Liver (tissue), 9 donors: Measurements from ENCODE around the gene SLC22A5. TPM values are rescaled to one million over a fixed set of nuclear protein-coding genes. Genes with fewer than 3 reads are reported as not detected.

Experiments
- DNase-seq: peaks from one replicate; pipeline ENCODE4 v3.0.0-alpha.2; 2017; ENCODE audit warnings: low spot score
- H3K27ac ChIP-seq, 2 donors: one replicate each; pipeline ENCODE4 v1.7.0; 2013; ENCODE audit warnings: inconsistent platforms in 2 of 2, low read length in 2 of 2, control low read depth in 1 of 2, low read depth in 1 of 2, mild to moderate bottlenecking in 1 of 2
- H3K27me3 ChIP-seq, 4 donors: one replicate each; pipeline versions ENCODE4 v1.6.1 to v1.7.0; 2013; ENCODE audit warnings: low read length in 3 of 4, inconsistent platforms in 1 of 4, mild to moderate bottlenecking in 1 of 4, moderate library complexity in 1 of 4; ENCODE audit not compliant: control insufficient read depth in 4 of 4, insufficient read depth in 4 of 4
- H3K36me3 ChIP-seq, 4 donors: one replicate each; pipeline versions ENCODE4 v1.6.1 to v1.7.0; 2013; ENCODE audit warnings: low read length in 3 of 4, mild to moderate bottlenecking in 3 of 4, low read depth in 1 of 4, moderate library complexity in 1 of 4; ENCODE audit not compliant: control insufficient read depth in 4 of 4, insufficient read depth in 3 of 4
- H3K4me1 ChIP-seq, 4 donors: one replicate each; pipeline versions ENCODE4 v1.6.1 to v1.7.0; 2013; ENCODE audit warnings: low read length in 3 of 4, mild to moderate bottlenecking in 3 of 4, moderate library complexity in 1 of 4; ENCODE audit not compliant: control insufficient read depth in 4 of 4, insufficient read depth in 4 of 4
- H3K4me3 ChIP-seq, 3 donors: one replicate each; pipeline versions ENCODE4 v1.6.1 to v1.7.0; 2013; ENCODE audit warnings: low read length in 3 of 3, control low read depth in 1 of 3, low read depth in 1 of 3, mild to moderate bottlenecking in 1 of 3
- H3K9ac ChIP-seq, 2 donors: one replicate each; pipeline ENCODE4 v1.7.0; 2013; ENCODE audit warnings: low read length in 2 of 2, mild to moderate bottlenecking in 2 of 2, moderate library complexity in 2 of 2, control low read depth in 1 of 2, low read depth in 1 of 2
- H3K9me3 ChIP-seq, 4 donors: one replicate each; pipeline versions ENCODE4 v1.6.1 to v1.7.0; 2013; ENCODE audit warnings: low read length in 3 of 4; ENCODE audit not compliant: control insufficient read depth in 4 of 4
- CTCF ChIP-seq: fragments of 150-350 bp; IDR thresholded peaks from 2 replicates; pipeline ENCODE4 v1.5.1; 2017; ENCODE audit warnings: improper control_type of control experiment, low read depth, low read length; ENCODE audit not compliant: missing input control
- EGR1 ChIP-seq, 2 donors: IDR thresholded peaks; 2 replicates each; pipeline ENCODE4 v1.6.1; 2016 to 2018; ENCODE audit warnings: antibody characterized with exemption in 2 of 2, low read depth in 2 of 2
- FOXA1 ChIP-seq: IDR thresholded peaks from 2 replicates; pipeline ENCODE4 v1.6.1; 2016; ENCODE audit warnings: antibody characterized with exemption
- FOXA2 ChIP-seq: IDR thresholded peaks from 2 replicates; pipeline ENCODE4 v1.6.1; 2016; ENCODE audit warnings: antibody characterized with exemption
- GABPA ChIP-seq, 2 donors: IDR thresholded peaks in 1 of 2; conservative IDR thresholded peaks in 1 of 2; 2 replicates each; pipeline ENCODE4 v1.6.1; 2016; ENCODE audit warnings: antibody characterized with exemption in 2 of 2, mild to moderate bottlenecking in 1 of 2, moderate library complexity in 1 of 2
- HNF4A ChIP-seq, 2 donors: conservative IDR thresholded peaks; 2 replicates each; pipeline ENCODE4 v1.6.1; 2016; ENCODE audit warnings: antibody characterized with exemption in 2 of 2, mild to moderate bottlenecking in 2 of 2
- HNF4G ChIP-seq: IDR thresholded peaks from 2 replicates; pipeline ENCODE4 v1.6.1; 2016; ENCODE audit warnings: antibody characterized with exemption
- JUND ChIP-seq, 2 donors: IDR thresholded peaks; 2 replicates each; pipeline ENCODE4 v1.6.1; 2016; ENCODE audit warnings: antibody characterized with exemption in 2 of 2
- NR2F2 ChIP-seq: IDR thresholded peaks from 2 replicates; pipeline ENCODE4 v1.6.1; 2016; ENCODE audit warnings: antibody characterized with exemption
- RAD21 ChIP-seq, 2 donors: IDR thresholded peaks; 2 replicates each; pipeline ENCODE4 v1.6.1; 2016; ENCODE audit warnings: antibody characterized with exemption in 2 of 2, mild to moderate bottlenecking in 2 of 2
- RXRA ChIP-seq, 2 donors: IDR thresholded peaks; 2 replicates each; pipeline ENCODE4 v1.6.1; 2017 to 2018; ENCODE audit warnings: antibody characterized with exemption in 2 of 2, mild to moderate bottlenecking in 1 of 2
- SP1 ChIP-seq: IDR thresholded peaks from 2 replicates; pipeline ENCODE4 v1.6.1; 2018; ENCODE audit warnings: antibody characterized with exemption, mild to moderate bottlenecking
- YY1 ChIP-seq: IDR thresholded peaks from 2 replicates; pipeline ENCODE4 v1.6.1; 2016; ENCODE audit warnings: antibody characterized with exemption, mild to moderate bottlenecking
- ZBTB33 ChIP-seq: IDR thresholded peaks from 2 replicates; pipeline ENCODE4 v1.6.1; 2016; ENCODE audit warnings: antibody characterized with exemption
- WGBS: extraction: QIAGEN DNeasy Blood & Tissue Kit; methylation state at CpG from one replicate; pipeline ENCODE4 v1.1.7; 2013; 5-methylcytosine and 5-hydroxymethylcytosine counted together
- polyA plus RNA-seq, 2 donors: library from polyadenylated mRNA; stranded (reverse) in 1 of 2; unstranded in 1 of 2; fragments of 200-250 nt in 1 of 2; fragments of >200 nt in 1 of 2; fragmentation: Nextera tagmentation in 1 of 2; extraction: Ambion mirVana in 1 of 2; gene quantifications; one replicate each; pipeline versions ENCODE4 v1.2.1 to v1.2.3, GENCODE V29; 2013 to 2015
- total RNA-seq, 2 donors: library from RNA; depleted of rRNA; stranded (reverse); fragments of >200 nt; gene quantifications; one replicate each; pipeline ENCODE4 v1.2.3, GENCODE V29; 2014
- TF ChIP-seq, protein P1 (sequence below): IDR thresholded peaks from 2 replicates; pipeline ENCODE4 v1.6.1; 2016; ENCODE audit warnings: antibody characterized with exemption, mild to moderate bottlenecking
- TF ChIP-seq, protein P2 (sequence below): IDR thresholded peaks from 2 replicates; pipeline ENCODE4 v1.6.1; 2016; ENCODE audit warnings: antibody characterized with exemption
- TF ChIP-seq, protein P3 (sequence below): IDR thresholded peaks from 2 replicates; pipeline ENCODE4 v1.6.1; 2016; ENCODE audit warnings: antibody characterized with exemption
- donor health status: healthy.
- donor health status: healthy.
- donor health status: healthy.
- donor health status: healthy.
- donor health status: healthy.

SLC22A5 gene
- total and polyA plus RNA-seq, 4 donors, result 3.4 to 12.7 (median 8.5) TPM

DNA sequence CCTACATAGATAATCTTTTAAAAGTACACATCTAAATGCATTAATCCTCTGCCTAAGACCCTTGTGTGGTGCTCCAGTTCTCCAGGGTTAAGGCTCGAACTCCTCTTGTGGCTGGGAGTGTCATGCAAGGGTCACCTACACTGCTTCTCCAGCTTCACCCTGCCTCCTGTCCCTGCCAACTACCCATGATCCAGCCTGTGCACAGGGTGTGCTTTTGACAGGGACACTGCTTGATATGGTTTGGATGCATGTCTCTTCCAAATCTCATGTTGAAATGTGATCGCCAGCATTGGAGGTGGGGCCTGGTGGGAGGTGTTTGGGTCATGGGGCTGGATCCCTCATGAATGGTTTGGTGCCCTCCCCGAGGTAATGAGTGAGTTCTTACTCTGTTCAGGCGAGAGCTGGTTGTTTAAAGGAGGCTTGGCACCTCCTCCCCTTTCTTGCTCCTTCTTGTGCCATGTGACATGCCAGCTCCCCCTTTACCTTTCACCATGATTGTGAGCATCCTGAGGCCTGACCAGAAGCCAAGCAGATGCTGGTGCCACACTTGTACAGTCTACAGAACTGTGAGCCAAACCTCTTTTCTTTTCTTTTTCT lies 48.5 kb downstream of the SLC22A5 start:
- H3K36me3 ChIP-seq, result no peaks in the 10 kb centered on the region
- peak overlapping the region; percentile 62 to 73 for H3K27ac ChIP-seq
- no peaks in the 10 kb centered on the region for H3K27me3 ChIP-seq
- DNase-seq, result no peak
- TF ChIP-seq, protein P1, sequence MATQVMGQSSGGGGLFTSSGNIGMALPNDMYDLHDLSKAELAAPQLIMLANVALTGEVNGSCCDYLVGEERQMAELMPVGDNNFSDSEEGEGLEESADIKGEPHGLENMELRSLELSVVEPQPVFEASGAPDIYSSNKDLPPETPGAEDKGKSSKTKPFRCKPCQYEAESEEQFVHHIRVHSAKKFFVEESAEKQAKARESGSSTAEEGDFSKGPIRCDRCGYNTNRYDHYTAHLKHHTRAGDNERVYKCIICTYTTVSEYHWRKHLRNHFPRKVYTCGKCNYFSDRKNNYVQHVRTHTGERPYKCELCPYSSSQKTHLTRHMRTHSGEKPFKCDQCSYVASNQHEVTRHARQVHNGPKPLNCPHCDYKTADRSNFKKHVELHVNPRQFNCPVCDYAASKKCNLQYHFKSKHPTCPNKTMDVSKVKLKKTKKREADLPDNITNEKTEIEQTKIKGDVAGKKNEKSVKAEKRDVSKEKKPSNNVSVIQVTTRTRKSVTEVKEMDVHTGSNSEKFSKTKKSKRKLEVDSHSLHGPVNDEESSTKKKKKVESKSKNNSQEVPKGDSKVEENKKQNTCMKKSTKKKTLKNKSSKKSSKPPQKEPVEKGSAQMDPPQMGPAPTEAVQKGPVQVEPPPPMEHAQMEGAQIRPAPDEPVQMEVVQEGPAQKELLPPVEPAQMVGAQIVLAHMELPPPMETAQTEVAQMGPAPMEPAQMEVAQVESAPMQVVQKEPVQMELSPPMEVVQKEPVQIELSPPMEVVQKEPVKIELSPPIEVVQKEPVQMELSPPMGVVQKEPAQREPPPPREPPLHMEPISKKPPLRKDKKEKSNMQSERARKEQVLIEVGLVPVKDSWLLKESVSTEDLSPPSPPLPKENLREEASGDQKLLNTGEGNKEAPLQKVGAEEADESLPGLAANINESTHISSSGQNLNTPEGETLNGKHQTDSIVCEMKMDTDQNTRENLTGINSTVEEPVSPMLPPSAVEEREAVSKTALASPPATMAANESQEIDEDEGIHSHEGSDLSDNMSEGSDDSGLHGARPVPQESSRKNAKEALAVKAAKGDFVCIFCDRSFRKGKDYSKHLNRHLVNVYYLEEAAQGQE, result no peak
- TF ChIP-seq JUND (IDR thresholded peaks at IDR 0.05) (no peak), SP1 (peak; percentile 29), YY1 (no peak), RAD21 (IDR thresholded peaks at IDR 0.05) (peak in 1 of 2 donors; percentile 11), HNF4A (conservative IDR thresholded peaks at IDR 0.05) (peak in 1 of 2 donors; percentile 5), RXRA (IDR thresholded peaks at IDR 0.05) (peak in 1 of 2 donors; percentile 5)
- TF ChIP-seq, protein P2, sequence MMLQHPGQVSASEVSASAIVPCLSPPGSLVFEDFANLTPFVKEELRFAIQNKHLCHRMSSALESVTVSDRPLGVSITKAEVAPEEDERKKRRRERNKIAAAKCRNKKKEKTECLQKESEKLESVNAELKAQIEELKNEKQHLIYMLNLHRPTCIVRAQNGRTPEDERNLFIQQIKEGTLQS, result no peak
- H3K4me1 ChIP-seq, result peaks cover 18 to 88% (median 65%) of the 10 kb centered on the region in 4 donors
- H3K9me3 ChIP-seq, result no peaks in the 10 kb centered on the region
- H3K4me3 ChIP-seq, result no peak overlapping the region
- H3K9ac ChIP-seq, result no peak overlapping the region
- WGBS, result 69% methylated on average over 4 of the region's 4 CpGs

DNA sequence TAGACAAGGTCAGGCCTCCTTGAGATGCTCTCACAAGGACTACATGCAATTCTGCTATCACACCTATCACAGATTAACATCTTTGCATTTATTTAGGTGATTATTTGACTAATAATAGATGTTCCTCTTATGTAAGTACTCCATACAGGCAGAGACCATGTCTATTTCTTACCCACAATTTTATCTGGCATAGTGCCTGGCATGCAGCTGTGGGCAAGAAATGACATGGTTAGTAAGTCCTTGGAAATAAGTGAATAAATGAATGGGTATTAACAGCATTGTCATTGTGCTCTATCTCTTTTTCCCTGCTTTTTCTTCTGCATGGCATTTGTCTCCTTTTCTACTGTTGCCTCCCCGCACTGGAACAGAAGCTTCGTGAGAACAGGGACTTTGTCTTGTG lies 49.4 kb downstream of the SLC22A5 start:
- H3K36me3 ChIP-seq, result peaks cover 0 to 3% (median 0%) of the 10 kb centered on the region in 4 donors
- peak overlapping the region in 1 of 2 donors; percentile 7 for H3K27ac ChIP-seq
- TF ChIP-seq SP1 (no peak), FOXA1 (no peak), FOXA2 (no peak)
- no peaks in the 10 kb centered on the region for H3K27me3 ChIP-seq
- H3K4me1 ChIP-seq, result peaks cover 23 to 90% (median 64%) of the 10 kb centered on the region in 4 donors
- WGBS, result 62% methylated on average over 2 of the region's 2 CpGs
- no peak for DNase-seq
- no peaks in the 10 kb centered on the region for H3K9me3 ChIP-seq
- no peak overlapping the region for H3K4me3 ChIP-seq
- no peak overlapping the region for H3K9ac ChIP-seq

DNA sequence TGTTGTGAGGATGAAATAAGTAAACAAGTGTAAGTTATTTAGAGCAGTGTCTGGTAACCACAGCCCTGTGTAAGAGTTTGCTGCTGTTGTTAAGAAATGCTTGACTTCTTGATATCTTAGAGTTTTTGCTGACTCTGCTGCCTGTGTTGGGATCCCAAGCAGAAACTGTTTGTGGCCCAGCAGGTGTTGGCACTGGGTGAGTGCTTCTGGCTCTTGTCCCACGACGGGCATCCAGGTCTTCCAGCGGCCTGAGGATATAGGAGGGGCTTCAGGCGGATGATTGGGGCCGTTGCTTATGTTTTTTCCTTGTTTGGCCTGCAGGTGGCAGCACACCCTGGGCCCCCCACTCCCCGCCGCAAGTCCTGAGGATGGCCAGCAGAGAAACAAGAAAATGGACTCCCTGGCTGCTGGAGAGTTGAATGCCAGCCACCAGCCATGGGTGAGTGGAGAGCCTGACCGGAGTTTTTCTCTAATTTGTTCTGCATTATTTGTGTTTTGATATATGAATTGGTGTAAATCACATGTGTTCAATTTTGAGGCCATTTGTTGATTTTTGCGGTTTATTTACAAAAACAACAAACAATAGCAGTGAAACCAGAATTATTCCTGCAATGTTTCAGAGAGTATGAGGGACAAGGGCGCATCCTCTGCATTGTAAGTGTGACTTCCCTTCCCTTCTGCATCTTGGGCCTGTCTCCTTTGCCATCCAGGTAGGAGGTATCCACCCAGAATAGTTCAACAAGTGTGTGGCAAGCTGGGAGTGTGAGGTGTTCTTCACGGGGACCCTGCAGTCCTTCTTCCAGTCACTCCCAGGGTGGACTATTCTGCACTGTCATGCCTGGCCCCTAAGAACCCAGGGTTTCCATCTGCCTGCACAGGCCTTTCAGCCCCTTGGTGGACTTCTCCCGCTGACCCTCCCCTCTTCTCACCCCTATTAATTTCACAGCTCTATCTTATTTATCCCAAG lies 50.3 kb downstream of the SLC22A5 start:
- no peaks in the 10 kb centered on the region for H3K27me3 ChIP-seq
- DNase-seq, result peak; percentile 81
- H3K4me1 ChIP-seq, result peaks cover 26 to 82% (median 63%) of the 10 kb centered on the region in 4 donors
- H3K36me3 ChIP-seq, result peaks cover 0 to 4% (median 0%) of the 10 kb centered on the region in 4 donors
- peak overlapping the region in 1 of 2 donors; percentile 7 for H3K27ac ChIP-seq
- H3K9me3 ChIP-seq, result no peaks in the 10 kb centered on the region
- H3K4me3 ChIP-seq, result no peak overlapping the region
- WGBS, result 27% methylated on average over 12 of the region's 12 CpGs
- H3K9ac ChIP-seq, result no peak overlapping the region
- TF ChIP-seq FOXA2 (no peak), NR2F2 (no peak), SP1 (no peak), YY1 (peak; percentile 95), RAD21 (IDR thresholded peaks at IDR 0.05) (peak; percentile 93 to 96), EGR1 (IDR thresholded peaks at IDR 0.05; ENCODE audit: low read depth in 2 of 2) (no peak), ZBTB33 (no peak), HNF4G (no peak), JUND (IDR thresholded peaks at IDR 0.05) (no peak), CTCF (peak; percentile 72), GABPA (IDR thresholded peaks at IDR 0.05 in 1 of 2, conservative IDR thresholded peaks at IDR 0.05 in 1 of 2) (no peak), RXRA (IDR thresholded peaks at IDR 0.05) (peak in 1 of 2 donors; percentile 27), FOXA1 (no peak)
- TF ChIP-seq, protein P3, sequence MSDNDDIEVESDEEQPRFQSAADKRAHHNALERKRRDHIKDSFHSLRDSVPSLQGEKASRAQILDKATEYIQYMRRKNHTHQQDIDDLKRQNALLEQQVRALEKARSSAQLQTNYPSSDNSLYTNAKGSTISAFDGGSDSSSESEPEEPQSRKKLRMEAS, result no peak
- TF ChIP-seq, protein P2, result no peak
